HepG2 (cell line): ENCODE data around the gene INKA2. TPM values are rescaled to one million over a fixed set of nuclear protein-coding genes. Genes with fewer than 3 reads are reported as not detected.

Experiments
- ATAC-seq: fragments of 200-7000 bp; cut with Tn5 transposase; 3 replicates; pipeline ENCODE4 v1.9.1; 2020; ENCODE audit warnings: mild to moderate bottlenecking, moderate library complexity
- BruUV-seq: library from RNA; stranded (reverse); fragments of 400-500 nt; replicated peaks from 2 replicates; lab custom pipeline; 2021; lab: Mats Ljungman, UMichigan
- CTCF ChIA-PET: fragments of 300-600 bp; formaldehyde crosslinking; extraction: SDS; loops from one replicate; lab custom pipeline; 2021; ENCODE audit warnings: low total read pairs, inconsistent platforms, low intra/inter-chr PET ratio; lab: Yijun Ruan, JAX
- POLR2A ChIA-PET: fragments of 350-600 bp; sonication (Branson Sonifier 250); formaldehyde crosslinking; loops from one replicate; lab custom pipeline; 2020; ENCODE audit warnings: antibody characterized with exemption, inconsistent platforms; lab: Yijun Ruan, JAX
- DNase-seq: peaks from one replicate; pipeline ENCODE4 v3.0.0-alpha.2; 2015; ENCODE audit warnings: low spot score
- FAIRE-seq: peaks from 3 replicates; lab custom pipeline; 2011; peaks lifted over from hg19 to GRCh38; lab: Jason Lieb, UNC
- H2AFZ ChIP-seq: one replicate; pipeline ENCODE4 v1.6.1; 2011; ENCODE audit warnings: low read length, inconsistent platforms
- H3K27ac ChIP-seq: fragments of 300-600 bp; 3 replicates; pipeline ENCODE4 v1.8.0; 2011; ENCODE audit warnings: mixed run types, mild to moderate bottlenecking, mixed read lengths, low read length, inconsistent platforms; ENCODE audit not compliant: insufficient read depth; ENCODE audit errors: extremely low read length
- H3K27me3 ChIP-seq, 2 experiments: fragments of 200-600 bp in 1 of 2; 2 replicates in 1 of 2; 3 replicates in 1 of 2; pipeline versions ENCODE4 v1.6.0 to v1.8.0; 2011; ENCODE audit warnings: low read length in 2 of 2, mild to moderate bottlenecking in 2 of 2, moderate library complexity in 2 of 2, inconsistent platforms in 1 of 2; ENCODE audit not compliant: insufficient read depth in 2 of 2, control insufficient read depth in 1 of 2
- H3K36me3 ChIP-seq, 2 experiments: fragments of 200-600 bp in 1 of 2; replicated peaks in 1 of 2; 2 replicates in 1 of 2; 3 replicates in 1 of 2; pipeline versions ENCODE4 v1.5.1 to v1.8.0; 2011; ENCODE audit warnings: low read length in 2 of 2, inconsistent platforms in 1 of 2; ENCODE audit not compliant: insufficient read depth in 2 of 2, control insufficient read depth in 1 of 2
- H3K4me1 ChIP-seq: 2 replicates; pipeline ENCODE4 v1.5.1; 2012; ENCODE audit warnings: low read length, inconsistent platforms; ENCODE audit not compliant: insufficient read depth
- H3K4me2 ChIP-seq: 2 replicates; pipeline ENCODE4 v1.6.0; 2011; ENCODE audit warnings: low read depth, low read length, inconsistent platforms
- H3K4me3 ChIP-seq, 3 experiments: fragments of 200-600 bp in 1 of 3; sonication (generic), shearing (Covaris generic) in 1 of 3; replicated peaks in 1 of 3; 2 replicates each; pipeline ENCODE4 v1.5.1; 2011 to 2016; ENCODE audit warnings: low read length in 3 of 3, inconsistent platforms in 2 of 3, low read depth in 2 of 3, mild to moderate bottlenecking in 2 of 3, control low read depth in 1 of 3, mixed read lengths in 1 of 3; ENCODE audit not compliant: insufficient read depth in 1 of 3
- H3K79me2 ChIP-seq: one replicate; pipeline ENCODE4 v1.6.1; 2011; ENCODE audit warnings: low read length, inconsistent platforms; ENCODE audit not compliant: insufficient read depth
- H3K9ac ChIP-seq: 2 replicates; pipeline ENCODE4 v1.6.0; 2011; ENCODE audit warnings: mild to moderate bottlenecking, low read depth, low read length, inconsistent platforms; ENCODE audit not compliant: insufficient read depth
- H3K9me3 ChIP-seq: 2 replicates; pipeline ENCODE4 v1.5.1; 2012; ENCODE audit warnings: mild to moderate bottlenecking, low read length
- H4K20me1 ChIP-seq: 2 replicates; pipeline ENCODE4 v1.6.0; 2011; ENCODE audit warnings: inconsistent platforms, mild to moderate bottlenecking, low read length, moderate library complexity; ENCODE audit not compliant: insufficient read depth
- FOXA3 ChIP-seq: IDR thresholded peaks from 2 replicates; pipeline ENCODE4 v1.6.1; 2016; ENCODE audit warnings: missing genetic modification reagents, missing compliant biosample characterization
- FOXK1 ChIP-seq: sonication (generic); formaldehyde crosslinking; IDR thresholded peaks from 2 replicates; pipeline ENCODE4 v1.4.0; 2020; ENCODE audit warnings: low read depth, missing genetic modification reagents, borderline replicate concordance
- JUN ChIP-seq: sonication (generic); formaldehyde crosslinking; IDR thresholded peaks from 2 replicates; pipeline ENCODE4 v1.4.0; 2020; ENCODE audit warnings: mild to moderate bottlenecking, missing genetic modification reagents
- MTF1 ChIP-seq: sonication (generic); formaldehyde crosslinking; IDR thresholded peaks from 2 replicates; pipeline ENCODE4 v1.5.0; 2020; ENCODE audit warnings: missing genetic modification reagents
- ONECUT2 ChIP-seq: sonication (generic); formaldehyde crosslinking; IDR thresholded peaks from 2 replicates; pipeline ENCODE4 v1.4.0; 2020; ENCODE audit warnings: missing genetic modification reagents
- RARA ChIP-seq: IDR thresholded peaks from 2 replicates; pipeline ENCODE4 v1.6.1; 2016; ENCODE audit warnings: missing genetic modification reagents, missing compliant biosample characterization
- SAP130 ChIP-seq: IDR thresholded peaks from 2 replicates; pipeline ENCODE4 v1.6.1; 2016; ENCODE audit warnings: low read depth
- SATB2 ChIP-seq: sonication (generic); formaldehyde crosslinking; IDR thresholded peaks from 2 replicates; pipeline ENCODE4 v1.5.0; 2020; ENCODE audit warnings: missing genetic modification reagents
- STAG1 ChIP-seq: sonication (generic); formaldehyde crosslinking; IDR thresholded peaks from 2 replicates; pipeline ENCODE4 v1.4.0; 2020; ENCODE audit warnings: missing genetic modification reagents
- ZNF33B ChIP-seq: sonication (generic); formaldehyde crosslinking; IDR thresholded peaks from 2 replicates; pipeline ENCODE4 v1.5.1; 2020; ENCODE audit warnings: mild to moderate bottlenecking, missing genetic modification reagents
- ZNF564 ChIP-seq: sonication (generic); formaldehyde crosslinking; IDR thresholded peaks from 2 replicates; pipeline ENCODE4 v1.8.1; 2023; ENCODE audit warnings: mild to moderate bottlenecking, missing genetic modification reagents
- ZNF777 ChIP-seq: sonication (generic); formaldehyde crosslinking; IDR thresholded peaks from 2 replicates; pipeline ENCODE4 v1.4.0; 2020; ENCODE audit warnings: missing genetic modification reagents
- ZNF816 ChIP-seq: sonication (generic); formaldehyde crosslinking; IDR thresholded peaks from 2 replicates; pipeline ENCODE4 v1.8.0; 2022; ENCODE audit warnings: missing genetic modification reagents, mild to moderate bottlenecking, borderline replicate concordance
- WGBS: methylation state at CpG from one replicate; pipeline ENCODE4 v1.1.6; 2017; ENCODE audit warnings: low lambda C conversion rate; 5-methylcytosine and 5-hydroxymethylcytosine counted together
- in situ Hi-C: cut with HindIII; loops from 2 replicates; pipeline ENCODE4 v1.10.0; 2017; ENCODE audit warnings: low pct_unique_long_range_greater_than_20kb; ENCODE audit not compliant: extremely low pct_ligation_motif_present
- intact Hi-C: fragments of 100-400 bp; cut with micrococcal nuclease; formaldehyde crosslinking; loops from one replicate; pipeline ENCODE4 v1.10.0; 2022; ENCODE audit not compliant: unreplicated experiment
- polyA plus RNA-seq, 8 experiments: library from polyadenylated mRNA; depleted of rRNA in 3 of 8; stranded (reverse) in 7 of 8; unstranded in 1 of 8; fragments of >200 nt; fragmentation: Illumina TruSeq in 4 of 8; extraction: Trizol in 4 of 8; gene quantifications; 2 replicates each; pipeline versions ENCODE4 v1.2.1 to v1.2.3, GENCODE V29; 2011 to 2016; ENCODE audit warnings: low read depth in 4 of 8, missing spikeins in 1 of 8, mixed read lengths in 1 of 8; ENCODE audit not compliant: insufficient read depth in 1 of 8
- total RNA-seq, 5 experiments: library from RNA; depleted of rRNA; stranded (reverse); fragments of >200 nt; fragmentation: Illumina TruSeq; extraction: Trizol; gene quantifications; 2 replicates each; pipeline ENCODE4 v1.2.3, GENCODE V29; 2016; ENCODE audit warnings: low read depth in 1 of 5
- TF ChIP-seq, protein P1 (sequence below): IDR thresholded peaks from 2 replicates; pipeline ENCODE4 v1.6.1; 2016; ENCODE audit warnings: low read depth
- TF ChIP-seq, protein P2 (sequence below): IDR thresholded peaks from 2 replicates; pipeline ENCODE4 v1.6.1; 2012; ENCODE audit warnings: low read depth, low read length, improper control_type of control experiment
- TF ChIP-seq, protein P3 (sequence below): sonication (generic); formaldehyde crosslinking; IDR thresholded peaks from 2 replicates; pipeline ENCODE4 v1.8.0; 2022; ENCODE audit warnings: mild to moderate bottlenecking, missing genetic modification reagents, borderline replicate concordance

Gene INKA2
- total and polyA plus RNA-seq, 2 of the 13 experiments (the other 11 are each of a cell fraction or from before 2014, with no cell fraction given), result 2.6 to 4.6 TPM

DNA sequence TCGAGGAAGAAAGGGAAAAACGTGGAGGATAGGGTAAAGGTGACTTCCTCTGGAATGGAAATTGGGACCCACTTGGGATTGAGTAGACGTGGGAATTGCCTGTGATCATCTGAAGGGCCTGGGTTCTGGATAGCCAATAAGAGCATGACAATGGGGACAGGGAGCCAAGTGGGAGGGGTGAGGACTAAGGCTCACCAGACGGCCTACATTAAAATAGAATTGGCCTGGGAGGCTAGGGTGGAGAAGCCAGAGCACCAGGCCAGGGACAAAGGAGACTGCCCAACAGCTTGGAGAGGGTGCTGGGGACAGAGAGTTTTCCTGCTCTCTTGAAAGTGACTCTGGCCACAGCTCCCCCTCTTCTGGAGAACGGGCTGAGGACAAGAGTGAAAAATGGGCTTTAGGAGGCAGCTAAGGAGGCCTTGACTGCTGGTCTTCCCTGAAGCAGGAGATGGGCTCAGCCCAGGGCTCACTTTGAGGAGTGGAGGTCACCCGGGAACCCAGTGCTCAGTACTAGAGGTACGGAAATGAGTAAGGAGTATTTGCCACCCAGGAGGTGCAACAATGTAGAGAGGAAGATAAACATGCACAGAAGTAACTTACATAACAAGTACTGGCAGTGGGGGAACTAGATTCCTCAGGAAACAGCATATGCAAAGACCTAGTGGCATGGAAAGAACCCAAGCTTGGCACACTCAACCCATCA is 18.8 kb downstream of the INKA2 start:
- H4K20me1 ChIP-seq, result no peaks in the 10 kb centered on the region
- ChIA-PET POLR2A (interaction anchor here (0.7 kb wide), 1 partner anchor 19 kb away, joined by 3 read pairs; the partner anchor contains the start of gene INKA2), CTCF (no interaction called here)
- peak; percentile 16 for ATAC-seq
- TF ChIP-seq ZNF564 (CRISPR knock-in tag) (no peak), ONECUT2 (CRISPR knock-in tag) (no peak), SAP130 (CRISPR knock-in tag) (peak; percentile 36; the same call in 1 of the 2 replicates), FOXA3 (peak; percentile 55; the same call in 1 of the 2 replicates), SATB2 (CRISPR knock-in tag) (no peak), ZNF33B (CRISPR knock-in tag) (no peak), MTF1 (CRISPR knock-in tag) (no peak), RARA (CRISPR knock-in tag) (0 out of 2 replicates have a peak, but pooled peaks have one; percentile 13), STAG1 (CRISPR knock-in tag) (no peak), FOXK1 (CRISPR knock-in tag) (0 out of 2 replicates have a peak, but pooled peaks have one; percentile 16), ZNF816 (CRISPR knock-in tag) (no peak), JUN (CRISPR knock-in tag) (no peak), ZNF777 (no peak)
- TF ChIP-seq, protein P1, sequence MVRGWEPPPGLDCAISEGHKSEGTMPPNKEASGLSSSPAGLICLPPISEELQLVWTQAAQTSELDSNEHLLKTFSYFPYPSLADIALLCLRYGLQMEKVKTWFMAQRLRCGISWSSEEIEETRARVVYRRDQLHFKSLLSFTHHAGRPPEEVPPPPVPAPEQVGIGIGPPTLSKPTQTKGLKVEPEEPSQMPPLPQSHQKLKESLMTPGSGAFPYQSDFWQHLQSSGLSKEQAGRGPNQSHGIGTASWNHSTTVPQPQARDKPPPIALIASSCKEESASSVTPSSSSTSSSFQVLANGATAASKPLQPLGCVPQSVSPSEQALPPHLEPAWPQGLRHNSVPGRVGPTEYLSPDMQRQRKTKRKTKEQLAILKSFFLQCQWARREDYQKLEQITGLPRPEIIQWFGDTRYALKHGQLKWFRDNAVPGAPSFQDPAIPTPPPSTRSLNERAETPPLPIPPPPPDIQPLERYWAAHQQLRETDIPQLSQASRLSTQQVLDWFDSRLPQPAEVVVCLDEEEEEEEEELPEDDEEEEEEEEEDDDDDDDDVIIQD, result no peak
- TF ChIP-seq, protein P2, sequence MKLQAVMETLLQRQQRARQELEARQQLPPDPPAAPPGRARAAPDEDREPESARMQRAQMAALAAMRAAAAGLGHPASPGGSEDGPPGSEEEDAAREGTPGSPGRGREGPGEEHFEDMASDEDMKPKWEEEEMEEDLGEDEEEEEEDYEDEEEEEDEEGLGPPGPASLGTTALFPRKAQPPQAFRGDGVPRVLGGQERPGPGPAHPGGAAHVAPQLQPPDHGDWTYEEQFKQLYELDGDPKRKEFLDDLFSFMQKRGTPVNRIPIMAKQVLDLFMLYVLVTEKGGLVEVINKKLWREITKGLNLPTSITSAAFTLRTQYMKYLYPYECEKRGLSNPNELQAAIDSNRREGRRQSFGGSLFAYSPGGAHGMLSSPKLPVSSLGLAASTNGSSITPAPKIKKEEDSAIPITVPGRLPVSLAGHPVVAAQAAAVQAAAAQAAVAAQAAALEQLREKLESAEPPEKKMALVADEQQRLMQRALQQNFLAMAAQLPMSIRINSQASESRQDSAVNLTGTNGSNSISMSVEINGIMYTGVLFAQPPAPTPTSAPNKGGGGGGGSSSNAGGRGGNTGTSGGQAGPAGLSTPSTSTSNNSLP, result no peak
- TF ChIP-seq, protein P3, sequence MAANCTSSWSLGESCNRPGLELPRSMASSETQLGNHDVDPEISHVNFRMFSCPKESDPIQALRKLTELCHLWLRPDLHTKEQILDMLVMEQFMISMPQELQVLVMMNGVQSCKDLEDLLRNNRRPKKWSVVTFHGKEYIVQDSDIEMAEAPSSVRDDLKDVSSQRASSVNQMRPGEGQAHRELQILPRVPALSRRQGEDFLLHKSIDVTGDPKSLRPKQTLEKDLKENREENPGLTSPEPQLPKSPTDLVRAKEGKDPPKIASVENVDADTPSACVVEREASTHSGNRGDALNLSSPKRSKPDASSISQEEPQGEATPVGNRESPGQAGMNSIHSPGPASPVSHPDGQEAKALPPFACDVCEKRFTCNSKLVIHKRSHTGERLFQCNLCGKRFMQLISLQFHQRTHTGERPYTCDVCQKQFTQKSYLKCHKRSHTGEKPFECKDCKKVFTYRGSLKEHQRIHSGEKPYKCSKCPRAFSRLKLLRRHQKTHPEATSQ, result no peak
- peaks cover 51% of the 10 kb centered on the region for H3K4me1 ChIP-seq
- H3K27me3 ChIP-seq, result no peaks in the 10 kb centered on the region
- H2AFZ ChIP-seq, result no peak overlapping the region
- H3K9ac ChIP-seq, result no peak overlapping the region
- no peaks in the 10 kb centered on the region for H3K9me3 ChIP-seq
- H3K4me3 ChIP-seq, result no peak overlapping the region
- no peaks in the 10 kb centered on the region for H3K36me3 ChIP-seq
- intact Hi-C loops (no loop called here), in situ Hi-C loops (loop anchor here (5.0 kb wide), 1 partner anchor 37 kb away; the partner anchor contains the start of gene DDX20)
- no TSS peak for BruUV-seq
- peak overlapping the region; percentile 29; the same call in 1 of the 2 replicates for H3K4me2 ChIP-seq
- no peaks in the 10 kb centered on the region for H3K79me2 ChIP-seq
- WGBS, result 61% methylated on average over 7 of the region's 7 CpGs
- H3K27ac ChIP-seq, result no peak overlapping the region
- no peak for DNase-seq
- FAIRE-seq, result no peak
